Measurements from ENCODE around the gene COL9A3. TPM values are rescaled to one million over a fixed set of nuclear protein-coding genes. Genes with fewer than 3 reads are reported as not detected.

The COL9A3 gene
- polyA plus RNA-seq, 3 donors: 12.7 to 19.5 (median 14.1) TPM

GRCh38 chr20:62778601-62779416 lies 38.0 kb upstream of the COL9A3 start:
- no peak for DNase-seq (ENCODE audit: low read depth in 3 of 3, low spot score in 2 of 3)

- DNase-seq (ENCODE audit: low read depth in 3 of 3, low spot score in 2 of 3): no peak
Observed at GRCh38 chr20:62779417-62779685, 37.5 kb upstream of the COL9A3 start.

- DNase-seq (ENCODE audit: low read depth in 3 of 3, low spot score in 2 of 3): no peak
Observed at GRCh38 chr20:62780204-62780603, 36.6 kb upstream of the COL9A3 start.

- DNase-seq (ENCODE audit: low read depth in 3 of 3, low spot score in 2 of 3): no peak
Observed at GRCh38 chr20:62780696-62781095, 36.2 kb upstream of the COL9A3 start.

GRCh38 chr20:62782149-62782892 lies 34.5 kb upstream of the COL9A3 start:
- DNase-seq (ENCODE audit: low read depth in 3 of 3, low spot score in 2 of 3): no peak

GRCh38 chr20:62782893-62783278 lies 34.0 kb upstream of the COL9A3 start:
- DNase-seq (ENCODE audit: low read depth in 3 of 3, low spot score in 2 of 3): no peak

GRCh38 chr20:62784497-62784896 lies 32.4 kb upstream of the COL9A3 start:
- no peak for DNase-seq (ENCODE audit: low read depth in 3 of 3, low spot score in 2 of 3)

GRCh38 chr20:62785393-62785792 lies 31.5 kb upstream of the COL9A3 start:
- DNase-seq (ENCODE audit: low read depth in 3 of 3, low spot score in 2 of 3): no peak

- no peak for DNase-seq (ENCODE audit: low read depth in 3 of 3, low spot score in 2 of 3)
Observed at GRCh38 chr20:62786157-62786556, 30.7 kb upstream of the COL9A3 start.

- no peak for DNase-seq (ENCODE audit: low read depth in 3 of 3, low spot score in 2 of 3)
Observed at GRCh38 chr20:62787321-62787720, 29.5 kb upstream of the COL9A3 start.

GRCh38 chr20:62787866-62788265 lies 29.0 kb upstream of the COL9A3 start:
- no peak for DNase-seq (ENCODE audit: low read depth in 3 of 3, low spot score in 2 of 3)

- DNase-seq (ENCODE audit: low read depth in 3 of 3, low spot score in 2 of 3): no peak
Observed at GRCh38 chr20:62788607-62789006, 28.2 kb upstream of the COL9A3 start.

GRCh38 chr20:62790075-62790474 lies 26.8 kb upstream of the COL9A3 start:
- DNase-seq (ENCODE audit: low read depth in 3 of 3, low spot score in 2 of 3): no peak

GRCh38 chr20:62791301-62792181 lies 25.3 kb upstream of the COL9A3 start:
- DNase-seq (ENCODE audit: low read depth in 3 of 3, low spot score in 2 of 3): peak in 2 of 3 donors; percentile 83 to 87

- DNase-seq (ENCODE audit: low read depth in 3 of 3, low spot score in 2 of 3): no peak
Observed at GRCh38 chr20:62792182-62792939, 24.5 kb upstream of the COL9A3 start.

- no peak for DNase-seq (ENCODE audit: low read depth in 3 of 3, low spot score in 2 of 3)
Observed at GRCh38 chr20:62792940-62793756, 23.7 kb upstream of the COL9A3 start.

GRCh38 chr20:62793757-62794006 lies 23.2 kb upstream of the COL9A3 start:
- DNase-seq (ENCODE audit: low read depth in 3 of 3, low spot score in 2 of 3): no peak

- peak in 1 of 3 donors; percentile 88 for DNase-seq (ENCODE audit: low read depth in 3 of 3, low spot score in 2 of 3)
Observed at GRCh38 chr20:62794007-62794724, 22.7 kb upstream of the COL9A3 start.

- no peak for DNase-seq (ENCODE audit: low read depth in 3 of 3, low spot score in 2 of 3)
Observed at GRCh38 chr20:62795023-62795761, 21.7 kb upstream of the COL9A3 start.
